ENCODE measurements around the gene LIG1. TPM values are rescaled to one million over a fixed set of nuclear protein-coding genes. Genes with fewer than 3 reads are reported as not detected.

LIG1 gene
- total RNA-seq, 4 donors from 2014 or later = 30.0 to 66.1 (median 44.4) TPM

DNA sequence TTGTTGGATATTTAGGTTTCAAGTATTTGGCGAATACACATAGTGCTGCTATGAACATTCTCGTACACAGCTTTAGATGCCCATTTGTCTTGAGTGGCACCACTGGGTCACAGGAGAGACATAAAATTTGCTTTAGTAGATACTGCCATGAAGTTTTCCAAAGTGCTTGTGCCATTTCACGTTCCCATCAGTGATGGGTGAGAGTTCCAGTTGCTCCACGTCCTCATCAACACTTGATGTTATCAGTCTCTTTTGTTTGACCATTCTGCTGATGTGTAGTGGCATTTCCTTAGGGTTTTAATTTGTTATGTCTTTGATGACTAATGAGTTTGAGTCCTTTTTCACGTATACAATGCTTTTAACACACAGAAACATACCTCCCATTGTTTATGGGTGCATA, 11.4 kb upstream of the LIG1 start:
- Histone ChIP-seq H3K4me3 (no peak overlapping the region), H3K9me3 (no peaks in the 10 kb centered on the region), H3K36me3 (peaks cover 11% of the 10 kb centered on the region), H3K27me3 (no peaks in the 10 kb centered on the region), H3K4me1 (no peaks in the 10 kb centered on the region), H3K27ac (no peak overlapping the region)
- WGBS = 95% methylated on average over 5 of the region's 5 CpGs
- TF ChIP-seq EP300 (IDR thresholded peaks at IDR 0.05) (no peak), POLR2AphosphoS5 (IDR thresholded peaks at IDR 0.05) (no peak), POLR2A (IDR thresholded peaks at IDR 0.05) (no peak)
- TF ChIP-seq, protein P1, sequence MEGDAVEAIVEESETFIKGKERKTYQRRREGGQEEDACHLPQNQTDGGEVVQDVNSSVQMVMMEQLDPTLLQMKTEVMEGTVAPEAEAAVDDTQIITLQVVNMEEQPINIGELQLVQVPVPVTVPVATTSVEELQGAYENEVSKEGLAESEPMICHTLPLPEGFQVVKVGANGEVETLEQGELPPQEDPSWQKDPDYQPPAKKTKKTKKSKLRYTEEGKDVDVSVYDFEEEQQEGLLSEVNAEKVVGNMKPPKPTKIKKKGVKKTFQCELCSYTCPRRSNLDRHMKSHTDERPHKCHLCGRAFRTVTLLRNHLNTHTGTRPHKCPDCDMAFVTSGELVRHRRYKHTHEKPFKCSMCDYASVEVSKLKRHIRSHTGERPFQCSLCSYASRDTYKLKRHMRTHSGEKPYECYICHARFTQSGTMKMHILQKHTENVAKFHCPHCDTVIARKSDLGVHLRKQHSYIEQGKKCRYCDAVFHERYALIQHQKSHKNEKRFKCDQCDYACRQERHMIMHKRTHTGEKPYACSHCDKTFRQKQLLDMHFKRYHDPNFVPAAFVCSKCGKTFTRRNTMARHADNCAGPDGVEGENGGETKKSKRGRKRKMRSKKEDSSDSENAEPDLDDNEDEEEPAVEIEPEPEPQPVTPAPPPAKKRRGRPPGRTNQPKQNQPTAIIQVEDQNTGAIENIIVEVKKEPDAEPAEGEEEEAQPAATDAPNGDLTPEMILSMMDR (IDR thresholded peaks at IDR 0.05) = no peak
- DNase-seq (ENCODE audit: low spot score in 2 of 2) = no peak

DNA sequence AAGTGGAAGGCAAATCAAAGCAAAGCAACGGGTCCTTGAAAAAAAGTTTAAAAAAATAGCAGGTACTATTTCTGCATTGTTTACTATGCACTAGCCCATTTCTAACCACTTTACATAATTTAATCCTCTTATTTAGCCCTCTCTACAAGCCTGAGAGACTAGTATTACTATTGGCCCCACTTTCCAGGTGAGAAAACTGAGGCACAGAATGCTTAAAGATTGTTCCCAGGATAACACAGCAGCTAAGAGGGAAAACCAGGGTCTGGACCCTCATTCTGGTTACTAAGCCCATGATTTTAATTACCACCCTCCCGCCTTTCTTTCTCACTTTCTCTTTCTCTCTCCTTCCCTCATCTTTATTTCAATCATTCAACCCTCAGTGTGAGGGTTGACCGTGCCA, 6.1 kb upstream of the LIG1 start:
- Histone ChIP-seq H3K9me3 (no peaks in the 10 kb centered on the region), H3K36me3 (peaks cover 27% of the 10 kb centered on the region), H3K4me3 (no peak overlapping the region), H3K27me3 (no peaks in the 10 kb centered on the region), H3K27ac (no peak overlapping the region), H3K4me1 (peaks cover 7% of the 10 kb centered on the region)
- 77% methylated on average over 3 of the region's 3 CpGs for WGBS
- TF ChIP-seq EP300 (IDR thresholded peaks at IDR 0.05) (no peak), POLR2AphosphoS5 (IDR thresholded peaks at IDR 0.05) (no peak), POLR2A (IDR thresholded peaks at IDR 0.05) (no peak)
- TF ChIP-seq, protein P1 (IDR thresholded peaks at IDR 0.05) = no peak
- DNase-seq (ENCODE audit: low spot score in 2 of 2) = no peak

DNA sequence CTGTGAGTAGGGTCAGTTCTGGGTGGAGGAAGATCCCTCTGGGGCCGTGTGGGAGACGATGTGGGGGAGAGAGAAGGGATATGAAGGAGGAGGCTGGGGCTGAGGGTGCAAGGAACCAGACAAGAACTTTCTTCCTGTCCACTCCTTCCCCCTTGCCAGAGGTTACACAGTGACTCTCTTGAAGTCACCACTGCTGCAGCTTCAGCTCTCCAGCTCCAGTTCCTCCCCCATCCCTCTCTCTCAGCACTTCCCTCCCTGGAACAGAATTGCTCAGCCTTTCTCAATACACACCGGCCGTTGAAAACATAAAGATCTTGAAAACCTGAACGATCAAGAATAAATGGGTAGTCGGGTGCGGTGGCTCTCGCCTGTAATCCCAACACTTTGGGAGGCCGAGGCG, 5.4 kb upstream of the LIG1 start:
- Histone ChIP-seq H3K4me3 (no peak overlapping the region), H3K4me1 (peaks cover 12% of the 10 kb centered on the region), H3K36me3 (peaks cover 27% of the 10 kb centered on the region), H3K27me3 (no peaks in the 10 kb centered on the region), H3K27ac (no peak overlapping the region), H3K9me3 (no peaks in the 10 kb centered on the region)
- TF ChIP-seq EP300 (IDR thresholded peaks at IDR 0.05) (no peak), POLR2AphosphoS5 (IDR thresholded peaks at IDR 0.05) (no peak), POLR2A (IDR thresholded peaks at IDR 0.05) (no peak)
- TF ChIP-seq, protein P1 (IDR thresholded peaks at IDR 0.05) = no peak
- DNase-seq (ENCODE audit: low spot score in 2 of 2) = no peak
- 91% methylated on average over 10 of the region's 10 CpGs for WGBS

DNA sequence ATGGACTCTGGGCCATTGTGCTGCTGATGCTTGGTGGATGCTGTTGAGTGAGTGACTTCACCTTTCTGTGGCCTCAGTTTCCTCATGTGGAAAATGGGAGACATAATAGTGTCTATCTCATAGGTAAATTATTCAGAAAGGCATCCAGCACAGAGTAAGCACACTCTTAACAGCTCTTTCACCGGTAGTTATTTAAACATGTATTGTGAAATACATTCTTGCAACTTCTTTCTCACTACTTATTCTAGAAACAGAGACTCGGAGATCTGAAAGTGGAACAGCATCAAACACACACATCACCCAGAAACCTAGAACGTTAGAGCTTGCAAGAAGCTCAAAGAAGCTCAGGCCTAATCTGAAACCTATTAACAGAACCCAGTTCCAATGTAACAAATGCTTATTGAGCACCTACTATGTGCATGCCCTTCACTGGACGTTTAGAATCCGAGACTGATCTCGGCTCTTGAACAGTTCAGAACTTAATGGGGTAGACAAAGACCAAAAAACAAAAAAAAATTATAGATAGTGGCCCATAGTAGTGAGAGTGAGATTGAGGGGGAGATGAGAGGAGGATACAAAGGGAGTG, 4.4 kb upstream of the LIG1 start:
- TF ChIP-seq POLR2A (IDR thresholded peaks at IDR 0.05) (no peak), POLR2AphosphoS5 (IDR thresholded peaks at IDR 0.05) (no peak), EP300 (IDR thresholded peaks at IDR 0.05) (no peak)
- TF ChIP-seq, protein P1 (IDR thresholded peaks at IDR 0.05) = no peak
- no peak overlapping the region for H3K4me3 ChIP-seq
- H3K9me3 ChIP-seq = no peaks in the 10 kb centered on the region
- peaks cover 22% of the 10 kb centered on the region for H3K36me3 ChIP-seq
- no peak overlapping the region for H3K27ac ChIP-seq
- peaks cover 13% of the 10 kb centered on the region for H3K4me1 ChIP-seq
- no peak for DNase-seq (ENCODE audit: low spot score in 2 of 2)
- WGBS = 65% methylated on average over 6 of the region's 6 CpGs
- no peaks in the 10 kb centered on the region for H3K27me3 ChIP-seq

DNA sequence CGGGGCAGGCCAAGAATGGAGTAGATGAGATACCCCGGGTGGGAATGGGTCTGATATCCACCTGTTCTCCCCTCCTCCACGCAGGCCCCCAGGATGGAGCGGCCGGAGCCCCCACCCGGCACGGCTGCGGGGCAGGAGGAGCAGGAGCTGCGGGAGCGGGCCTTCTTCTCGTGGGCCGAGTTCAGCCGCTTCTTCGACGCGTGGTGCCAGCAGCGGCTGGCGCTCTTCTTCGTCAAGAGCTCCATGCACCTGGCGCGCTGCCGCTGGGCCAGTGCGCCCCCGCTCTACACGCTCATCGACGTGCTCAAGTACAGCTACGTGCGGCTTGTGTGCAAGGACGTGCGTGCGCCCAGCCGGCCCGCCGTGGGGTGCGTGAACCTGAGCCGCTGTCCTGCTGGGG, 1.6 kb upstream of the LIG1 start:
- TF ChIP-seq POLR2A (IDR thresholded peaks at IDR 0.05) (no peak), EP300 (IDR thresholded peaks at IDR 0.05) (no peak), POLR2AphosphoS5 (IDR thresholded peaks at IDR 0.05) (no peak)
- TF ChIP-seq, protein P1 (IDR thresholded peaks at IDR 0.05) = no peak
- Histone ChIP-seq H3K27ac (no peak overlapping the region), H3K9me3 (no peaks in the 10 kb centered on the region), H3K36me3 (peaks cover 22% of the 10 kb centered on the region), H3K4me1 (peaks cover 19% of the 10 kb centered on the region), H3K27me3 (no peaks in the 10 kb centered on the region), H3K4me3 (no peak overlapping the region)
- DNase-seq (ENCODE audit: low spot score in 2 of 2) = no peak
- 90% methylated on average over 26 of the region's 37 CpGs for WGBS
